Keratinocyte (primary cell): ENCODE results near the gene KRTAP22-2. TPM values are rescaled to one million over a fixed set of nuclear protein-coding genes. Genes with fewer than 3 reads are reported as not detected.

Experiments
- DNase-seq: peaks from one replicate; pipeline ENCODE4 v3.0.0-alpha.2; 2011; ENCODE audit warnings: low read depth, missing footprints, low spot score
- FAIRE-seq: peaks from 2 replicates; lab custom pipeline; 2011; peaks lifted over from hg19 to GRCh38; lab: Jason Lieb, UNC
- H2AFZ ChIP-seq: 2 replicates; pipeline ENCODE4 v1.6.0; 2012; ENCODE audit warnings: low read length, control low read depth, inconsistent platforms; ENCODE audit not compliant: control insufficient read depth
- H3K27ac ChIP-seq: 2 replicates; pipeline ENCODE4 v1.5.1; 2011; ENCODE audit warnings: low read length; ENCODE audit not compliant: control insufficient read depth, insufficient read depth
- H3K27me3 ChIP-seq: 3 replicates; pipeline ENCODE4 v1.6.0; 2011; ENCODE audit warnings: low read length; ENCODE audit not compliant: control insufficient read depth, insufficient read depth; ENCODE audit errors: extremely low read depth
- H3K36me3 ChIP-seq, 2 experiments: 2 replicates in 1 of 2; 3 replicates in 1 of 2; pipeline ENCODE4 v1.5.1; 2011; ENCODE audit warnings: low read length in 2 of 2, mild to moderate bottlenecking in 1 of 2; ENCODE audit not compliant: control insufficient read depth in 2 of 2, insufficient read depth in 2 of 2; ENCODE audit errors: extremely low read depth in 1 of 2
- H3K4me1 ChIP-seq: 3 replicates; pipeline ENCODE4 v1.5.1; 2011; ENCODE audit warnings: low read length; ENCODE audit not compliant: control insufficient read depth, insufficient read depth; ENCODE audit errors: extremely low read depth
- H3K4me2 ChIP-seq: 3 replicates; pipeline ENCODE4 v1.6.0; 2011; ENCODE audit warnings: low read depth, low read length; ENCODE audit not compliant: control insufficient read depth, insufficient read depth; ENCODE audit errors: extremely low read depth
- H3K4me3 ChIP-seq, 3 experiments: fragments of 200-600 bp in 1 of 3; sonication (generic) in 1 of 3; 2 replicates in 2 of 3; 3 replicates in 1 of 3; pipeline ENCODE4 v1.5.1; 2011 to 2016; ENCODE audit warnings: low read length in 3 of 3, mild to moderate bottlenecking in 3 of 3, control low read depth in 2 of 3, inconsistent platforms in 1 of 3, low read depth in 1 of 3, mixed read lengths in 1 of 3, mixed run types in 1 of 3, moderate library complexity in 1 of 3; ENCODE audit not compliant: control insufficient read depth in 2 of 3, insufficient read depth in 2 of 3; ENCODE audit errors: extremely low read depth in 1 of 3
- H3K79me2 ChIP-seq: 2 replicates; pipeline ENCODE4 v1.6.0; 2012; ENCODE audit warnings: low read length; ENCODE audit not compliant: control insufficient read depth, insufficient read depth
- H3K9ac ChIP-seq: 3 replicates; pipeline ENCODE4 v1.6.0; 2011; ENCODE audit warnings: low read length; ENCODE audit not compliant: control insufficient read depth, insufficient read depth; ENCODE audit errors: extremely low read depth
- H3K9me1 ChIP-seq: 3 replicates; pipeline ENCODE4 v1.6.0; 2011; ENCODE audit warnings: low read length; ENCODE audit not compliant: control insufficient read depth, insufficient read depth; ENCODE audit errors: extremely low read depth
- H3K9me3 ChIP-seq: 2 replicates; pipeline ENCODE4 v1.5.1; 2012; ENCODE audit warnings: low read depth, low read length; ENCODE audit not compliant: control insufficient read depth
- H4K20me1 ChIP-seq: 3 replicates; pipeline ENCODE4 v1.6.0; 2011; ENCODE audit warnings: low read length; ENCODE audit not compliant: control insufficient read depth, insufficient read depth; ENCODE audit errors: extremely low read depth
- CTCF ChIP-seq, 3 experiments: IDR thresholded peaks in 1 of 3; conservative IDR thresholded peaks in 1 of 3; optimal IDR thresholded peaks in 1 of 3; 2 replicates in 2 of 3; 3 replicates in 1 of 3; pipeline versions ENCODE3 to v1.5.1; 2011; ENCODE audit warnings: low read length in 3 of 3, mild to moderate bottlenecking in 3 of 3, moderate library complexity in 2 of 3, control low read depth in 1 of 3, inconsistent platforms in 1 of 3; ENCODE audit not compliant: insufficient read depth in 2 of 3; ENCODE audit errors: extremely low read depth in 1 of 3
- EZH2 ChIP-seq: IDR thresholded peaks from one replicate; pipeline ENCODE4 v1.6.1; 2012; ENCODE audit warnings: inconsistent platforms, mild to moderate bottlenecking, low read length, moderate library complexity
- dilution Hi-C: fragments of 300-500 bp; cut with MboI; formaldehyde crosslinking; loops from one replicate; pipeline ENCODE4 v1.7.0; 2020; ENCODE audit warnings: low sequenced_read_pairs; ENCODE audit not compliant: extremely low pct_ligation_motif_present
- polyA plus RNA-seq, 5 experiments: library from polyadenylated mRNA; depleted of rRNA in 3 of 5; stranded (reverse) in 3 of 5; stranded (forward) in 1 of 5; unstranded in 1 of 5; fragments of >200 nt; gene quantifications; 1 replicate in 1 of 5; 2 replicates in 3 of 5; 3 replicates in 1 of 5; pipeline versions ENCODE4 v1.2.1 to v1.2.3, GENCODE V29; 2011 to 2012; ENCODE audit warnings: missing spikeins in 2 of 5, low read depth in 1 of 5, low replicate concordance in 1 of 5

KRTAP22-2 gene
- polyA plus RNA-seq, 1 donor (not counting 4 experiments of a cell fraction or from before 2014, with no cell fraction given), result not detected

- no peak for FAIRE-seq
- no peaks in the 10 kb centered on the region for H3K79me2 ChIP-seq
- TF ChIP-seq EZH2 (no peak), CTCF (optimal IDR thresholded peaks at IDR 0.05 in 1 of 3, IDR thresholded peaks at IDR 0.05 in 1 of 3, conservative IDR thresholded peaks at IDR 0.05 in 1 of 3; ENCODE audit: extremely low read depth in 1 of 3, insufficient read depth in 2 of 3, low read length in 3 of 3) (no peak)
- no peak within 1 kb of the TSS for H3K4me3 ChIP-seq
- H3K9ac ChIP-seq, result no peak within 1 kb of the TSS
- H3K4me1 ChIP-seq, result no peaks in the 10 kb centered on the region
- DNase-seq, result no peak
- H3K27ac ChIP-seq, result no peak within 1 kb of the TSS
- H2AFZ ChIP-seq, result no peak within 1 kb of the TSS
- no peaks in the 10 kb centered on the region for H3K36me3 ChIP-seq
- no peaks in the 10 kb centered on the region for H3K27me3 ChIP-seq
- H3K4me2 ChIP-seq, result no peak within 1 kb of the TSS
- dilution Hi-C loops, result no loop called here
- H3K9me3 ChIP-seq, result no peaks in the 10 kb centered on the region
- H3K9me1 ChIP-seq, result no peaks in the 10 kb centered on the region
- no peaks in the 10 kb centered on the region for H4K20me1 ChIP-seq
Measured at GRCh38 chr21:30598802-30599201, 8.6 kb upstream of the KRTAP22-2 start, which contains the start of gene KRTAP6-2. Gene KRTAP6-2 (minus strand): TSS chr21:30598902. CDS start chr21:30598874, 28 bp downstream.

GRCh38 chr21:30592140-30592539, 1.9 kb upstream of the KRTAP22-2 start, which contains the start of gene KRTAP6-3:
Gene KRTAP6-3 (plus strand): TSS chr21:30592440. CDS start chr21:30592446, 6 bp downstream.
- Histone ChIP-seq H3K36me3 (no peaks in the 10 kb centered on the region), H3K9me3 (no peaks in the 10 kb centered on the region), H3K27me3 (no peaks in the 10 kb centered on the region), H3K79me2 (no peaks in the 10 kb centered on the region), H3K4me1 (no peaks in the 10 kb centered on the region), H3K4me2 (no peak within 1 kb of the TSS), H3K9ac (no peak within 1 kb of the TSS), H3K4me3 (no peak within 1 kb of the TSS), H4K20me1 (no peaks in the 10 kb centered on the region), H3K27ac (no peak within 1 kb of the TSS), H2AFZ (no peak within 1 kb of the TSS), H3K9me1 (no peaks in the 10 kb centered on the region)
- TF ChIP-seq CTCF (optimal IDR thresholded peaks at IDR 0.05 in 1 of 3, IDR thresholded peaks at IDR 0.05 in 1 of 3, conservative IDR thresholded peaks at IDR 0.05 in 1 of 3; ENCODE audit: extremely low read depth in 1 of 3, insufficient read depth in 2 of 3, low read length in 3 of 3) (no peak), EZH2 (no peak)
- dilution Hi-C loops, result no loop called here
- no peak for DNase-seq
- FAIRE-seq, result no peak
